ENCODE data around the gene CIAO1.

The CIAO1 gene

DNA sequence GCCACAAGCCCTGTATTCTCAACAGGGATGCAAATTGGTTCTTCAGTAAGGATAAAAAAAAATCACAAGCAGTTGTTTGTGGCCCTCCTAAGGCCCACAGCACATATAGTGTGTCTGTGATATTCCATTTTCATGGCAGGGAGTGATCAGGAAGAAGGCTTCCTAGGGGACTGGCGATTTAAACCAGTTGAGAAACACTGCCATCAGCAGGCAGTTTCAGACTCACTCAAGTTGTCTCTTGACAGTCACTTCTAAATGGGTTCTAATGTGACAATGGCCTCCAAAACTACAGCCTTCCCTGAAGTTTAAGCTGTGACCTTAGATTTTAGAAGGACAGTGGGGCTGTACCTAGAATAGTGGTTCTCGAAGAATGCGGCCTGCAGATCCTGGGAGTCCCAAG, 6.0 kb downstream of the CIAO1 start:
- no peak for ATAC-seq
- TF ChIP-seq CSDC2 (CRISPR knock-in tag; IDR thresholded peaks at IDR 0.05) (no peak), ZNF70 (CRISPR knock-in tag; IDR thresholded peaks at IDR 0.05) (no peak), ZC3H10 (CRISPR knock-in tag; IDR thresholded peaks at IDR 0.05) (no peak), ZFP3 (CRISPR knock-in tag; IDR thresholded peaks at IDR 0.05) (no peak)

DNA sequence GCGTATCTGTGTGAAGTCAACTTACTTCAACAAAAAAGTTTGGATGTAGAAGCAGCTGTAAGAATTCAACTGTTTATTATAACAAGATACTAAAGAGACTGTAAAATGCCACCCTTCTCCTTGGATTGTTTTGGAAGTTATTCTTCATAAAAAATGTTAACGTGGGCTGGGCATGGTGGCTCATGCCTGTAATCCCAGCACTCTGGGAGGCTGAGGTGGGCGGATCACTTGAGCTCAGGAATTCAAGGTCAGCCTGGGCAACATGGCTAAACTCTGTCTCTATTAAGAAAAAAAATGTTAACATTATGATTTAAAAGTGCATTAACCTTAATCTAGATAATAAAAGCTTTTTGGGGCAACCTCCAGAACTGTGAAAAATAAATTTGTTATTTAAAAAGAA, 7.7 kb downstream of the CIAO1 start:
- TF ChIP-seq RARB (CRISPR knock-in tag; IDR thresholded peaks at IDR 0.05) (no peak), CSRNP3 (CRISPR knock-in tag; IDR thresholded peaks at IDR 0.05) (no peak), ZNF8 (CRISPR knock-in tag; IDR thresholded peaks at IDR 0.05) (no peak), ZC3H10 (CRISPR knock-in tag; IDR thresholded peaks at IDR 0.05) (no peak), ZNF565 (CRISPR knock-in tag; conservative IDR thresholded peaks at IDR 0.05; ENCODE audit: low read depth) (no peak), ESRRG (CRISPR knock-in tag; IDR thresholded peaks at IDR 0.05) (no peak), GLIS3 (CRISPR knock-in tag; IDR thresholded peaks at IDR 0.05) (no peak), ARNTL (CRISPR knock-in tag; IDR thresholded peaks at IDR 0.05; ENCODE audit: borderline replicate concordance, low read depth) (no peak), PPARA (CRISPR knock-in tag; IDR thresholded peaks at IDR 0.05; ENCODE audit: borderline replicate concordance) (no peak), ISL1 (CRISPR knock-in tag; IDR thresholded peaks at IDR 0.05) (no peak), ZNF70 (CRISPR knock-in tag; IDR thresholded peaks at IDR 0.05) (no peak), BACH2 (CRISPR knock-in tag; IDR thresholded peaks at IDR 0.05; ENCODE audit: borderline replicate concordance) (no peak)
- TF ChIP-seq, protein P1, sequence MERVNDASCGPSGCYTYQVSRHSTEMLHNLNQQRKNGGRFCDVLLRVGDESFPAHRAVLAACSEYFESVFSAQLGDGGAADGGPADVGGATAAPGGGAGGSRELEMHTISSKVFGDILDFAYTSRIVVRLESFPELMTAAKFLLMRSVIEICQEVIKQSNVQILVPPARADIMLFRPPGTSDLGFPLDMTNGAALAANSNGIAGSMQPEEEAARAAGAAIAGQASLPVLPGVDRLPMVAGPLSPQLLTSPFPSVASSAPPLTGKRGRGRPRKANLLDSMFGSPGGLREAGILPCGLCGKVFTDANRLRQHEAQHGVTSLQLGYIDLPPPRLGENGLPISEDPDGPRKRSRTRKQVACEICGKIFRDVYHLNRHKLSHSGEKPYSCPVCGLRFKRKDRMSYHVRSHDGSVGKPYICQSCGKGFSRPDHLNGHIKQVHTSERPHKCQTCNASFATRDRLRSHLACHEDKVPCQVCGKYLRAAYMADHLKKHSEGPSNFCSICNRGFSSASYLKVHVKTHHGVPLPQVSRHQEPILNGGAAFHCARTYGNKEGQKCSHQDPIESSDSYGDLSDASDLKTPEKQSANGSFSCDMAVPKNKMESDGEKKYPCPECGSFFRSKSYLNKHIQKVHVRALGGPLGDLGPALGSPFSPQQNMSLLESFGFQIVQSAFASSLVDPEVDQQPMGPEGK (CRISPR knock-in tag; IDR thresholded peaks at IDR 0.05; ENCODE audit: borderline replicate concordance), result no peak

DNA sequence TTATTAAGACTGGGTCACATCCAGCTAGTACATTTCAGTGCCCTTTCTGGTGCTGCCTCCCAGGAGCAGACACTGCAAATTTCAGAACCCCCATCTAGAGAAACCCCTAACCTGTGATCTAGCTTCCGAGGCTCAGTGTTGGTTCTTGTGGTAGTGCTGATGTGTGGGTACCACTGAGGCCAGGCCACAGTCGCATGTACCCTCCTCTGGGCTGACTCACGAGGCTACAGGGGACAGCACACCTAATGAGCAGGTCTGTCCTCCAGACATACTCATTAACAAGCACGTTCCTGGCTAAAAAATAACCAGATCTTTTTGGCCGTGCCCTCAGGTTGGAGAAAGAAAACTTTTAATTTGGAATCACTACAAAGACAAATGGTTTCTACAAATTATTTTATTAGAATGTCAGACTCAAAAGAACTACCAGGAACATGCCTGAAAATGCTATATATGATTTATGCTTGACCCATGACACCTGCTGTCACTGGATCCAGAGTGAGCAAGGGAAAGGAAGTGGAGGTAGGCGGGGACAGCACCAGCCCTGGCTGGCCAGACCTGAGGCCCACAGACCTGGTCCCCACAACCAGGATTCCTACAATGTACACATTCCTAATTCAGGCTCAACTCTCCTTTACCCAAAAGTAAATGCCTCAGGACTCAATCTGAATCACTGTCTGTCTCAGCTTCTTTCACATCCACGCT, 8.5 kb downstream of the CIAO1 start:
- TF ChIP-seq POU6F1 (CRISPR knock-in tag; IDR thresholded peaks at IDR 0.05; ENCODE audit: borderline replicate concordance, low read depth) (no peak), TSHZ2 (CRISPR knock-in tag; IDR thresholded peaks at IDR 0.05) (no peak), ISL1 (CRISPR knock-in tag; IDR thresholded peaks at IDR 0.05) (no peak), OSR1 (CRISPR knock-in tag; IDR thresholded peaks at IDR 0.05) (no peak), RARB (CRISPR knock-in tag; IDR thresholded peaks at IDR 0.05) (no peak), ZNF8 (CRISPR knock-in tag; IDR thresholded peaks at IDR 0.05) (no peak), TCF4 (CRISPR knock-in tag; IDR thresholded peaks at IDR 0.05; ENCODE audit: borderline replicate concordance) (no peak), BACH2 (CRISPR knock-in tag; IDR thresholded peaks at IDR 0.05; ENCODE audit: borderline replicate concordance) (no peak), SNAI2 (CRISPR knock-in tag; IDR thresholded peaks at IDR 0.05) (no peak), ZFP30 (CRISPR knock-in tag; IDR thresholded peaks at IDR 0.05) (no peak), GLIS3 (CRISPR knock-in tag; IDR thresholded peaks at IDR 0.05) (no peak), CSRNP3 (CRISPR knock-in tag; IDR thresholded peaks at IDR 0.05) (no peak), ZNF70 (CRISPR knock-in tag; IDR thresholded peaks at IDR 0.05) (no peak), PPARA (CRISPR knock-in tag; IDR thresholded peaks at IDR 0.05; ENCODE audit: borderline replicate concordance) (no peak)
- TF ChIP-seq, protein P2, sequence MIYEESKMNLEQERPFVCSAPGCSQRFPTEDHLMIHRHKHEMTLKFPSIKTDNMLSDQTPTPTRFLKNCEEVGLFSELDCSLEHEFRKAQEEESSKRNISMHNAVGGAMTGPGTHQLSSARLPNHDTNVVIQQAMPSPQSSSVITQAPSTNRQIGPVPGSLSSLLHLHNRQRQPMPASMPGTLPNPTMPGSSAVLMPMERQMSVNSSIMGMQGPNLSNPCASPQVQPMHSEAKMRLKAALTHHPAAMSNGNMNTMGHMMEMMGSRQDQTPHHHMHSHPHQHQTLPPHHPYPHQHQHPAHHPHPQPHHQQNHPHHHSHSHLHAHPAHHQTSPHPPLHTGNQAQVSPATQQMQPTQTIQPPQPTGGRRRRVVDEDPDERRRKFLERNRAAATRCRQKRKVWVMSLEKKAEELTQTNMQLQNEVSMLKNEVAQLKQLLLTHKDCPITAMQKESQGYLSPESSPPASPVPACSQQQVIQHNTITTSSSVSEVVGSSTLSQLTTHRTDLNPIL (CRISPR knock-in tag; IDR thresholded peaks at IDR 0.05; ENCODE audit: low read depth), result no peak
- peak; percentile 15 for ATAC-seq

More for the DNA sequence above, 7.7 kb downstream of the CIAO1 start:
- ATAC-seq, result peak; percentile 10; the same call in 1 of the 3 replicates
